Measurements from ENCODE around the gene RBBP6. TPM values are rescaled to one million over a fixed set of nuclear protein-coding genes. Genes with fewer than 3 reads are reported as not detected.
A peak's percentile ranks its signal among the peaks of the same experiment; 100 is the strongest.

Gene RBBP6
- total and polyA plus RNA-seq, 2 donors (not counting 3 experiments of a cell fraction or from before 2014, with no cell fraction given) = 16.8 to 52.1 TPM

DNA sequence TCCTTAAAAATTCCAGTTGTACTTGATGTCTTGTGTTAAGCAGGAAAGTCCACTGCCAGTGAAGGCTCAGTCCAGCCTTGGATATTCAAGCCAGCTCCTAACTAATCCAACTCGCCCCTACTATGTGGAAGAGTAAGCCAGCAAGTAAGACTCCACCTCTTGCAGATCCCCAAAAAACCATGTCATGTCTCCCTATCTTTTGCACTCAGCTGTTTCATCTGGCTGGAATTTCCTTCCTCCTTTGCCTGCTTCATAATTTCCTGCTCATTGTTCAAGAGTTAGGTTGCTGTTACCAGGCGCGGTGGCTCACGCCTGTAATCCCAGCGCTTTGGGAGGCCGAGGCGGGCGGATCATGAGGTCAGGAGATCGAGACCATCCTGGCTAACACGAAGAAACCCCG is 37.8 kb downstream of the RBBP6 start:
- H3K4me3 ChIP-seq (replicated peaks in 1 of 3; ENCODE audit: insufficient read depth in 1 of 3, low read depth in 1 of 3, low read length in 3 of 3) = no peak overlapping the region
- no peaks in the 10 kb centered on the region for H3K79me2 ChIP-seq (ENCODE audit: control insufficient read depth, insufficient read depth, low read length)
- peak overlapping the region; percentile 12 for H3K4me2 ChIP-seq (ENCODE audit: insufficient read depth, low read length)
- CTCF ChIA-PET = interaction anchor here (1.0 to 5.0 kb wide), 5 partner anchors 21 to 223 kb away, joined by 3 to 47 read pairs (median 4); no protein-coding TSS in a partner anchor
- H2AFZ ChIP-seq (ENCODE audit: low read depth, low read length) = no peak overlapping the region
- peak overlapping the region; percentile 75 for H3K27ac ChIP-seq (ENCODE audit: insufficient read depth, low read depth, low read length)
- no peaks in the 10 kb centered on the region for H3K9me1 ChIP-seq (replicated peaks; ENCODE audit: control insufficient read depth, extremely low read depth, insufficient read depth, low read length)
- FAIRE-seq (peak; percentile 87), DNase-seq (ENCODE audit: low read depth, low spot score) (peak; percentile 94)
- TF ChIP-seq EZH2 (IDR thresholded peaks at IDR 0.05; ENCODE audit: borderline replicate concordance, low read depth, low read length, severe bottlenecking) (no peak), FOS (IDR thresholded peaks at IDR 0.05; ENCODE audit: borderline replicate concordance, insufficient read depth, low read length) (peak; percentile 72), JUN (IDR thresholded peaks at IDR 0.05; ENCODE audit: borderline replicate concordance, insufficient read depth, insufficient read length, low read depth) (peak; percentile 73), POLR2AphosphoS5 (IDR thresholded peaks at IDR 0.05; ENCODE audit: insufficient read depth, low read depth, low read length) (peak; percentile 82), MYC (IDR thresholded peaks at IDR 0.05; ENCODE audit: low read depth, low read length) (no peak), POLR2A (IDR thresholded peaks at IDR 0.05; ENCODE audit: low read depth, low read length) (peak; percentile 39), GATA2 (IDR thresholded peaks at IDR 0.05; ENCODE audit: insufficient read depth, insufficient read length, low read depth, low read length) (peak; percentile 82)
- TF ChIP-seq, protein P1, sequence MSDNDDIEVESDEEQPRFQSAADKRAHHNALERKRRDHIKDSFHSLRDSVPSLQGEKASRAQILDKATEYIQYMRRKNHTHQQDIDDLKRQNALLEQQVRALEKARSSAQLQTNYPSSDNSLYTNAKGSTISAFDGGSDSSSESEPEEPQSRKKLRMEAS (IDR thresholded peaks at IDR 0.05; ENCODE audit: insufficient read depth, insufficient read length) = no peak
- TF ChIP-seq, protein P2, sequence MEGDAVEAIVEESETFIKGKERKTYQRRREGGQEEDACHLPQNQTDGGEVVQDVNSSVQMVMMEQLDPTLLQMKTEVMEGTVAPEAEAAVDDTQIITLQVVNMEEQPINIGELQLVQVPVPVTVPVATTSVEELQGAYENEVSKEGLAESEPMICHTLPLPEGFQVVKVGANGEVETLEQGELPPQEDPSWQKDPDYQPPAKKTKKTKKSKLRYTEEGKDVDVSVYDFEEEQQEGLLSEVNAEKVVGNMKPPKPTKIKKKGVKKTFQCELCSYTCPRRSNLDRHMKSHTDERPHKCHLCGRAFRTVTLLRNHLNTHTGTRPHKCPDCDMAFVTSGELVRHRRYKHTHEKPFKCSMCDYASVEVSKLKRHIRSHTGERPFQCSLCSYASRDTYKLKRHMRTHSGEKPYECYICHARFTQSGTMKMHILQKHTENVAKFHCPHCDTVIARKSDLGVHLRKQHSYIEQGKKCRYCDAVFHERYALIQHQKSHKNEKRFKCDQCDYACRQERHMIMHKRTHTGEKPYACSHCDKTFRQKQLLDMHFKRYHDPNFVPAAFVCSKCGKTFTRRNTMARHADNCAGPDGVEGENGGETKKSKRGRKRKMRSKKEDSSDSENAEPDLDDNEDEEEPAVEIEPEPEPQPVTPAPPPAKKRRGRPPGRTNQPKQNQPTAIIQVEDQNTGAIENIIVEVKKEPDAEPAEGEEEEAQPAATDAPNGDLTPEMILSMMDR (IDR thresholded peaks at IDR 0.05; ENCODE audit: extremely low read depth in 1 of 2, insufficient read depth in 1 of 2, low read depth in 1 of 2, low read length in 2 of 2) = no peak
- H3K9ac ChIP-seq (replicated peaks; ENCODE audit: extremely low read depth, insufficient read depth, low read length) = no peak overlapping the region
- H3K36me3 ChIP-seq (ENCODE audit: control insufficient read depth in 2 of 2, extremely low read depth in 1 of 2, insufficient read depth in 2 of 2, low read length in 2 of 2) = no peaks in the 10 kb centered on the region
- no peaks in the 10 kb centered on the region for H3K9me3 ChIP-seq (replicated peaks; ENCODE audit: control insufficient read depth, insufficient read depth, low read length)
- dilution Hi-C loops (cut with MboI; ENCODE audit: extremely low pct_ligation_motif_present, low sequenced_read_pairs) = no loop called here
- POLR2A ChIA-PET = interaction anchor here (1.1 kb wide), 1 partner anchor 9 kb away, joined by 4 read pairs; no protein-coding TSS in a partner anchor
- intact Hi-C loops (cut with micrococcal nuclease) = loop anchor here (2.0 to 5.0 kb wide), 3 partner anchors 70 to 124 kb away; no protein-coding TSS in a partner anchor
- H3K27me3 ChIP-seq (ENCODE audit: control insufficient read depth in 2 of 2, insufficient read depth in 2 of 2, low read length in 2 of 2) = no peaks in the 10 kb centered on the region
- peaks cover 9% of the 10 kb centered on the region for H3K4me1 ChIP-seq (ENCODE audit: control insufficient read depth, extremely low read depth, insufficient read depth, low read length)
- H4K20me1 ChIP-seq (replicated peaks; ENCODE audit: control insufficient read depth, extremely low read depth, insufficient read depth, low read length) = no peaks in the 10 kb centered on the region
- BruUV-seq (replicated peaks) = no TSS peak

Data from endothelial cell of umbilical vein (primary cell).